Measurements from ENCODE around the gene FOXN3. TPM values are rescaled to one million over a fixed set of nuclear protein-coding genes. Genes with fewer than 3 reads are reported as not detected.

The FOXN3 gene
- total RNA-seq, 4 donors from 2014 or later = 66.1 to 130 (median 109) TPM

DNA sequence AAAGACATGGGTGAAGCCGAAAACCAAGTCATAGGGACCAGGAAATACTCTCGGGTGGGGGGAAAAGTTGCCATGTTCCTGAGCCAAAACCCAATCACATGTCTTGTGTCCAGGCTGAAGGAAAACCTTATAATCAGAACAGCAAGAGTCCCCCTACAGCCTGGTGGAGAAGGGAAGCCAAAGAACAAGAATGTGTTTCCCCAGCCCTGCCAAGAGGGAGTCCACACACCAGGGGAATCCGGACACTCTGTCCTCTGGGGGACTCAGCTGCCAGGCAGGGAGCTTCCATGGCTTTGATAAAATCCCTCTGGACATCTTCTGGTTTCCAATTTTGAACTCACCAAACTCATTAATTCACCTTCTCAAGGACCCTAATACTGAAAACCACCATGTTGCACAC lies 273.0 kb downstream of the FOXN3 start:
- 79 to 88% methylated on average over 2 to 3 of the region's 3 CpGs for WGBS, 2 donors (ENCODE audit: low coverage in 1 of 2)
- H3K27ac ChIP-seq = no peak overlapping the region
- no peak for DNase-seq
- intact Hi-C loops (cut with DNase I; ENCODE audit: low total_unique reads) = no loop called here
- no peak for TF ChIP-seq POLR2AphosphoS5 (IDR thresholded peaks at IDR 0.05)
- no peak for TF ChIP-seq POLR2A (IDR thresholded peaks at IDR 0.05)
- TF ChIP-seq, protein P1, sequence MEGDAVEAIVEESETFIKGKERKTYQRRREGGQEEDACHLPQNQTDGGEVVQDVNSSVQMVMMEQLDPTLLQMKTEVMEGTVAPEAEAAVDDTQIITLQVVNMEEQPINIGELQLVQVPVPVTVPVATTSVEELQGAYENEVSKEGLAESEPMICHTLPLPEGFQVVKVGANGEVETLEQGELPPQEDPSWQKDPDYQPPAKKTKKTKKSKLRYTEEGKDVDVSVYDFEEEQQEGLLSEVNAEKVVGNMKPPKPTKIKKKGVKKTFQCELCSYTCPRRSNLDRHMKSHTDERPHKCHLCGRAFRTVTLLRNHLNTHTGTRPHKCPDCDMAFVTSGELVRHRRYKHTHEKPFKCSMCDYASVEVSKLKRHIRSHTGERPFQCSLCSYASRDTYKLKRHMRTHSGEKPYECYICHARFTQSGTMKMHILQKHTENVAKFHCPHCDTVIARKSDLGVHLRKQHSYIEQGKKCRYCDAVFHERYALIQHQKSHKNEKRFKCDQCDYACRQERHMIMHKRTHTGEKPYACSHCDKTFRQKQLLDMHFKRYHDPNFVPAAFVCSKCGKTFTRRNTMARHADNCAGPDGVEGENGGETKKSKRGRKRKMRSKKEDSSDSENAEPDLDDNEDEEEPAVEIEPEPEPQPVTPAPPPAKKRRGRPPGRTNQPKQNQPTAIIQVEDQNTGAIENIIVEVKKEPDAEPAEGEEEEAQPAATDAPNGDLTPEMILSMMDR (IDR thresholded peaks at IDR 0.05) = no peak
- no peak for TF ChIP-seq EP300 (IDR thresholded peaks at IDR 0.05; ENCODE audit: low read depth)
- in situ Hi-C loops (cut with MboI; ENCODE audit: low pct_ligation_motif_present in 1 of 4, low pct_unique_long_range_greater_than_20kb in 1 of 4, low sequenced_read_pairs in 3 of 4) = no loop called here
- H3K4me1 ChIP-seq = no peaks in the 10 kb centered on the region
- H3K4me3 ChIP-seq = no peak overlapping the region
- H3K9me3 ChIP-seq = no peaks in the 10 kb centered on the region
- H3K27me3 ChIP-seq = no peaks in the 10 kb centered on the region
- no peaks in the 10 kb centered on the region for H3K36me3 ChIP-seq

DNA sequence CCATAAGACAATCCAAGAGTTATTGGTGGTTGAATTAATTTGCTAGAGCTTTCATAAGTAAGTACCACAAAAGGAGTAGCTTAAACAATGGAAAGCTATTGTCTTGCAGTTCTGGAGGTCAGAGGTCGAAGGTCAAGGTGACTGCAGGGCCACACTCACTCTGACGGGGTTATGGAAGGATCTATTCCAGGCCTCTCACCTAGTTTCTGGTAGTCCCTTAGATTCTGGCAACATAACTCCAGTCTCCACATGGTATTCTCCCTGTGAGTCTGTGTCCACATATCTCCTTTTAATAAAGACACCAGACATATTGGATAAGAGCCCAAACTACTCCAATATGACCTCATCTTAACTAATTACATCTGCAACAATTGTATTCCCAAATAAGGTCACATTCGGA lies 273.4 kb downstream of the FOXN3 start:
- in situ Hi-C loops (cut with MboI; ENCODE audit: low pct_ligation_motif_present in 1 of 4, low pct_unique_long_range_greater_than_20kb in 1 of 4, low sequenced_read_pairs in 3 of 4) = no loop called here

DNA sequence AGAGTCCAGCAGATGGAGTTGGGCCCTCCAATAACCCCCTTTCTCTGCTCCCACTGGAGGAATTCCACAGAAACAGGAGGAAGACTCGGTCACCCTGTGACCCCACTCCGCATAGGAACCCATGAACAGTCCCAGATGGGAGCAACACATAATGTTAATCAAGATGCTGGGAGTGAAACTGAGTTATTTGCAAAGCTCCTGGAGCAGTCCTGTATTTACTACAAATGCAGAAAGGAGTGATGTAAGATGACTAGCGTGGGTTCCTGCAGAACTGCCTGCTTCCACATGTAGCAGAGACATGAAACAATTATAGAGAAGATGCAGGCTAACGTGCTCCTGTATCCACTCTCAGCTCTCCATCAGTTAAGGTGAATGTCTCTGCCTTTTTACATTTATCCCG lies 274.7 kb downstream of the FOXN3 start:
- no peaks in the 10 kb centered on the region for H3K4me1 ChIP-seq
- no peak overlapping the region for H3K4me3 ChIP-seq
- H3K27ac ChIP-seq = no peak overlapping the region
- H3K9me3 ChIP-seq = no peaks in the 10 kb centered on the region
- intact Hi-C loops (cut with DNase I; ENCODE audit: low total_unique reads) (no loop called here), in situ Hi-C loops (cut with MboI; ENCODE audit: low pct_ligation_motif_present in 1 of 4, low pct_unique_long_range_greater_than_20kb in 1 of 4, low sequenced_read_pairs in 3 of 4) (no loop called here)
- 80 to 86% methylated on average over 2 to 5 of the region's 5 CpGs for WGBS, 2 donors (ENCODE audit: low coverage in 1 of 2)
- H3K27me3 ChIP-seq = no peaks in the 10 kb centered on the region
- DNase-seq = no peak
- TF ChIP-seq POLR2AphosphoS5 (IDR thresholded peaks at IDR 0.05) = no peak
- H3K36me3 ChIP-seq = no peaks in the 10 kb centered on the region

More for the DNA sequence above, 273.4 kb downstream of the FOXN3 start:
- Histone ChIP-seq H3K4me1 (no peaks in the 10 kb centered on the region), H3K4me3 (no peak overlapping the region), H3K27ac (no peak overlapping the region), H3K9me3 (no peaks in the 10 kb centered on the region), H3K36me3 (no peaks in the 10 kb centered on the region), H3K27me3 (no peaks in the 10 kb centered on the region)
- intact Hi-C loops (cut with DNase I; ENCODE audit: low total_unique reads) = no loop called here
- 79% methylated on average over 3 of the region's 3 CpGs; no CpG with 5 or more reads in 1 of the 2 donors for WGBS, 2 donors (ENCODE audit: low coverage in 1 of 2)
- TF ChIP-seq EP300 (IDR thresholded peaks at IDR 0.05; ENCODE audit: low read depth) (no peak), POLR2A (IDR thresholded peaks at IDR 0.05) (no peak), POLR2AphosphoS5 (IDR thresholded peaks at IDR 0.05) (no peak)
- TF ChIP-seq, protein P1 (IDR thresholded peaks at IDR 0.05) = no peak
- DNase-seq = no peak

DNA sequence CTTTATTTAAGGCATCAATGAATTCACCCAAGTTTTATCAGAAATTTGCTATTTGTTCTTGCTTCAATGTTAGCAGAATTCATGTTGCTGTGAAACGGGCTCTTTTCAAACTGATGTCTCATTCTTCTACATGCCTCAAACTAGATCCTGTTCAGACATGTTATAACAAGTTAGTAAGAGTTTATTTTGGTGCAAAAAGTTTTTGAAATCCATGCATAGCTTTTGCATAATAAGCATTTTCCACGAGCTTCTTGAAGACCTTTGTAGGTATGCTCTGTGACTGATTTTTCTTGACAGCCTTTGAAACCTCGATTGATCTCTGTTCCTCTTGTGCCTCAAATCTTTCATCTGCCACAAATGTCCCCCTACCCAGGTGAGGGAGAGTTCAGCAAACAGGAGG lies 275.2 kb downstream of the FOXN3 start:
- Histone ChIP-seq H3K4me1 (no peaks in the 10 kb centered on the region), H3K27me3 (no peaks in the 10 kb centered on the region), H3K27ac (no peak overlapping the region), H3K36me3 (no peaks in the 10 kb centered on the region), H3K9me3 (peaks cover 0 to 4% of the 10 kb centered on the region in 2 donors), H3K4me3 (no peak overlapping the region)
- DNase-seq = no peak
- TF ChIP-seq, protein P1 (IDR thresholded peaks at IDR 0.05) = no peak
- no peak for TF ChIP-seq POLR2AphosphoS5 (IDR thresholded peaks at IDR 0.05)
- no peak for TF ChIP-seq POLR2A (IDR thresholded peaks at IDR 0.05)
- TF ChIP-seq EP300 (IDR thresholded peaks at IDR 0.05; ENCODE audit: low read depth) = no peak
- 75 to 94% methylated on average over 3 of the region's 3 CpGs for WGBS, 2 donors (ENCODE audit: low coverage in 1 of 2)
- in situ Hi-C loops (cut with MboI; ENCODE audit: low pct_ligation_motif_present in 1 of 4, low pct_unique_long_range_greater_than_20kb in 1 of 4, low sequenced_read_pairs in 3 of 4) (no loop called here), intact Hi-C loops (cut with DNase I; ENCODE audit: low total_unique reads) (no loop called here)

DNA sequence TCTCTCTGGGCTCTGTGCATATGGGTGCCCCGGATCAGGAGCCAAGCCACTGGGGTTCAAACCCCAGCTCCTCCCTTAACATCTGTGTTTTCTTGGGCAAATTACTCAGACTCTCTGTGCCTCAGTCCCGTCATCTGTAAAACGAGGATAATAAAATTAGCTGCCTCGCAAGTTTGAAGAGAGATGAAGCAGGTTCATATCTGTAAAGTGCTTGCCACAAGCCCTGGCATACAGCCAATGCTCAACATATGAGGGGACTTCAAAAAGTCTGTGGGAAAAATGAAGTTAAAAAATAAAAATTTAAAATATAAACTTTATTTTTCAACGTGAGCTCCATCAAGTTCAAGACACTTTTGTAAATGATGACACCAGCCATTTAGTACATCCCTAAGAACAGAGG lies 276.7 kb downstream of the FOXN3 start:
- 36 to 39% methylated on average over 5 of the region's 5 CpGs for WGBS, 2 donors (ENCODE audit: low coverage in 1 of 2)
- in situ Hi-C loops (cut with MboI; ENCODE audit: low pct_ligation_motif_present in 1 of 4, low pct_unique_long_range_greater_than_20kb in 1 of 4, low sequenced_read_pairs in 3 of 4) (no loop called here), intact Hi-C loops (cut with DNase I; ENCODE audit: low total_unique reads) (no loop called here)
- TF ChIP-seq, protein P1 (IDR thresholded peaks at IDR 0.05) = no peak
- TF ChIP-seq POLR2AphosphoS5 (IDR thresholded peaks at IDR 0.05) (no peak), EP300 (IDR thresholded peaks at IDR 0.05; ENCODE audit: low read depth) (no peak), POLR2A (IDR thresholded peaks at IDR 0.05) (no peak)
- Histone ChIP-seq H3K27ac (no peak overlapping the region), H3K4me1 (no peaks in the 10 kb centered on the region), H3K4me3 (no peak overlapping the region), H3K36me3 (no peaks in the 10 kb centered on the region), H3K9me3 (peaks cover 0 to 5% of the 10 kb centered on the region in 2 donors), H3K27me3 (no peaks in the 10 kb centered on the region)
- DNase-seq = no peak

Data from transverse colon (tissue), 4 donors.